ENCODE measurements around the gene PLEKHH2.
A peak's percentile ranks its signal among the peaks of the same experiment; 100 is the strongest.

The PLEKHH2 gene

DNA sequence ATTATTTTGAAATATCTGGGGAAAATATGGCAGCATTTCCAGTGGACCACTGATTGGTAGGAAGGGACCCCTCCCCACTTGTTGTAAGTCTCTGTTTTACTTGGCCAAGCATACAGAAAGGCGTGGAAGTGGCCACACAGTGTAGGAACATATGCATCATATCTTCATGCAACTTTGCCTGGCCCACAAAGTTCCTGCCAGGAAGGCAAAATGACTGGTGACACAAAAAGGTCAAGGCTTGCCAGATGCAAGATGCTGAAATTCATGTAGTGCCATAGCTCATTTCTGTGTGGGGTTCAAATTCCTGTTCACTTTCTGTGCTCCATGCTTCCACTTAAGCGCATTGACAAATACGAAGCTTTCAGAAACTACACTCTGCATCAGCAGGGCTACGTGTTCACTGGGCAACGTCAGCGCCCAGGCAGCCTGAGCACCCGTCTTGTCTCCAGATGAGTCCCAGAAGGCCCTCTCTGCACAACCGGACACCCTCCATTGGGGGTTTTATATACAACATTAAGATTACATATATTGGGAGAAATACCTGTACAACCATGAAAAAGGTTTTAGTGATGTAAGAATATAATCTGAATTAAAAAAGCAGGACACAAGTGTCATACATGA, 140.4 kb downstream of the PLEKHH2 start:
- no peak for FAIRE-seq
- DNase-seq (ENCODE audit: insufficient read length, low spot score): no peak
- no peak for TF ChIP-seq POLR2A (IDR thresholded peaks at IDR 0.05; ENCODE audit: low read depth, low read length)

DNA sequence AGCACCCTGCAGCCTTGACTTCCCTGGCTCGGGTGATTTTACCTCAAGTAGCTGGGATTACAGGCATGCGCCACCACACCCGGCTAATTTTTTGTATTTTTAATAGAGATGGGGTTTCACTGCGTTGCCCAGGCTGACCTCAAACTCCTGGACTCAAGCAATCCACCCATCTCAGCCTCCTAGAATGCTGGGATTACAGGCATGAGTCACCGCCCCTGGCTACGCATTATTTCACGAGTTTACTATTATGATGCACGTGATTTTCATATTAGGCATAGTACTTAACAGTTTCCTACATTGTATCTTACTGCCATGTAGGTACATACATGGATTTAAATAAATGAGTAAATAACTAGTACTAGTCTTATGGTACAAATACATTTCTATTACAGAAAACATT, 141.2 kb downstream of the PLEKHH2 start:
- DNase-seq (ENCODE audit: insufficient read length, low spot score) (no peak), FAIRE-seq (no peak)
- TF ChIP-seq POLR2A (IDR thresholded peaks at IDR 0.05; ENCODE audit: low read depth, low read length): no peak

DNA sequence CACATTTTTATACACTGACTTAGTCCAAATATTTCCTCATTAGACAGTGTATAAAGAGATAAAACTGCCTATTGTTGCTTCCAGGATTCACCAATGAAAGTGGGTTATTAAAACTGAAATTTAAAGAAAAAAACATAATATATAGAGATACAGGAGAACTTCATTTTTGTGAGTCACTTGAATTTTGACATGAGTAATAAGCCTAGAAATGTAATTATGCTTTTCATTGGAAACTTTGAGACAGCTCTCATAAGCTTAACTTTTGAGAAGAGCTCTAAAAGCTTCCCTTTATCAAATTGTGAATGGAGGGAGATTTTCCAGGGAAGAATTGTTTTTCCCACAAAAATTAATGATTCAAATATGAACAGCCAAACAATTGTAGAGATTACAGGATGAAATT, 150.8 kb downstream of the PLEKHH2 start:
- FAIRE-seq (no peak), DNase-seq (ENCODE audit: insufficient read length, low spot score) (no peak)
- no peak for TF ChIP-seq POLR2A (IDR thresholded peaks at IDR 0.05; ENCODE audit: low read depth, low read length)

DNA sequence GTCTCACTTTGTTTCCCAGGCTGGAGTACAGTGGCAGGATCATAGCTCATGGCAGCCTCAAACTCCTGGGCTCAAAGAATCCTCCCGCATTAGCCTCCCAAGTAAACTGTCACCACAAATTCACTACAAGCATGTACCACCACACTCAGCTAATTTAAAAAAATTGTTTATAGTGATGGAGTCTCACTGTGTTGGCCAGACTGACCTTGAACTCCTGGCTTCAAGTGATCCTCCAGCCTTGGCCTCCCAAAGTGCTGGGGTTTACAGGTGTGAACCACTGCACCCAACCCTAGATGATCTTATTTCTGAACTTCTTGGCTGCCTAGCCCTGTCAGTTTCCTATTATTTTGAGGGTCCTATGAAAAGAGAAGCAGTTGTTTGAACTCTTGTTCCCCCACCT, 151.6 kb downstream of the PLEKHH2 start:
- FAIRE-seq (no peak), DNase-seq (ENCODE audit: insufficient read length, low spot score) (no peak)
- no peak for TF ChIP-seq POLR2A (IDR thresholded peaks at IDR 0.05; ENCODE audit: low read depth, low read length)

DNA sequence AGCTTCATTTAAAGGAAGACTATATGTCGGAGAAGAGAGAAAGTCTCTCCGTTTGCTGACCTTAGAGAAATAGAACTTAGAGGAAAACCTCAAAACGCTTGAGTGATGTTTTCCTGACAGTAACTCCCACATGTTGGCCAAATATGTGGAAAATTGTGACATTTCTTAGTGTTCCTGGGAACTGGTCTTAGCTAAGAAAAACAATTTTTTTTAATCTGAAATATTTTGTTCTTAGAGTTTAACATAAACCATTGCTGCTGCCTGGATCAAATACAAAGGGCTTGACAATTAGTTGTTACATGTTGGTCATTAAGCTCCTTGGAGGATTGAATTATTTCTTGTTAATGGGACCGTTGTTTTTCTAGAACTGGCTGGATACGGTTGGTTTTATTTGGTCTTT, 153.1 kb downstream of the PLEKHH2 start:
- TF ChIP-seq POLR2A (IDR thresholded peaks at IDR 0.05; ENCODE audit: low read depth, low read length): no peak
- FAIRE-seq (no peak), DNase-seq (ENCODE audit: insufficient read length, low spot score) (no peak)

DNA sequence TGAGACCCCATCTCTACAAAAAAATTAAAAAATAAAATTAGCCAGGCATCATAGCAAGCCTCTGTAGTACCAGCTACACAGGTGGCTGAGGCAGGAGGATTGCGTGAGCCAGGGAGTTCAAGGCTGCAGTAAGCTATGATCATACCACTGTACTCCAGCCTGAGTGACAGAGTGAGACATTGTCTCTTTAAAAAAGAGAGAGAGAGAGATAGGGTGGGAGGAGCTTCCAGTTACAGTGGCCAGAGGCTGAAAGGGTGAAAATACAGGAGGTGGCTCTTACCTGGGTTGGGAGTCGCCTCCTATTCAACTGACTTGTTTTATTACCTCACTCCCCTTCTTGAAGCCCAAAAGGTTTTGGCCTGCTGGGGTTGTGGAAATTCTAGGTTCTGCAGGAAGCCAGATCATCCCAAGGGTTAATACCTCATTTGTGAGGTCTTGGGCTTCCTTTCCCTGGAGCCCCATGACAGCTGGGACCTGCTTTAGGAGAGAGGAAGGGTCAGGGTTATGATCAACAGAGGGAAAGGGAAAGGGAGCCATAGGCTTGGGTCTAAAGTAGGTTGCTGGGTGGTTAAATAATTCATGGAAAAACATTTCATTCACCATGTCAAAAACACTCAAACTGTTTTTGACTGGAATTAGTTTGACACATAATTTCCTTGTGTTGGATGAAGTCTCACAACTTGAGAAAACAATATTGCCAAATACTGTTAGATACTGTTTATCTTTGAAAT, 154.1 kb downstream of the PLEKHH2 start:
- FAIRE-seq (no peak), DNase-seq (ENCODE audit: insufficient read length, low spot score) (no peak)
- no peak for TF ChIP-seq POLR2A (IDR thresholded peaks at IDR 0.05; ENCODE audit: low read depth, low read length)

DNA sequence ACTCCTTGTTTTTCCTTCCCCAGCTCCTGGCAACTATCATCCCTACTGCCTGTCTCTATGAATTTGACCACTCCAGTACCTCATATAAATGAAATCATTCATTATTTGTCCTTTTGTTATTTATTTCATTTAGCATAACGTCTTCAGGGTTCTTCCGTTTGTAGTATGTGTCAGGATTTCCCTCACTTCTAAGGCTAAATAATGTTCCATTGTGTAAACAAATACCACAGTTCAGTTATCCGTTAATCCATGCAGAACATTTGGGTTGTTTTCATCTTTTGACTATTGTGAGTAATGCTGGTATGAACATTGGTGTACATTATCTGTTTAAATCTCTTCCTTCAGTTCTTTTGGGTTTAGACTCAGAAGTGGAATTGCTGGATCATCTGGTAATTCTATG, 155.6 kb downstream of the PLEKHH2 start:
- DNase-seq (ENCODE audit: insufficient read length, low spot score): no peak
- TF ChIP-seq POLR2A (IDR thresholded peaks at IDR 0.05; ENCODE audit: low read depth, low read length): no peak
- peak; percentile 11 for FAIRE-seq

DNA sequence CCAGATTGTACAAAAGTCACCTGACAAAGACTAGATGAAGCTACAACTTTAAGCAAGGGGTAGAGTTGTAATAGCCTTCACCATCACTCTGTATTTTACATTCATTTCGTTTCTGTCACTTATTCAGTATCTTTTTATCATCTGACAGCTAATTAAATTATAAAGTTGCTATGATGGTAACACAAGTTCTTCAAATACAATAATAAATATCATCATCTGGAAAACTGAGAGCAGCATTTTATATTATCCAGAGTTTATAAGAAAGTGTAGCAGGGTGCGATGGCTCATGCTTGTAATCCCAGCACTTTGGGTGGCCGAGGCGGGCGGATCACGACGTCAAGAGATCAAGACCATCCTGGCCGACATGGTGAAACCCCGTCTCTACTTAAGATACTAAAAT, 157.9 kb downstream of the PLEKHH2 start:
- DNase-seq (ENCODE audit: insufficient read length, low spot score) (no peak), FAIRE-seq (no peak)
- no peak for TF ChIP-seq POLR2A (IDR thresholded peaks at IDR 0.05; ENCODE audit: low read depth, low read length)

DNA sequence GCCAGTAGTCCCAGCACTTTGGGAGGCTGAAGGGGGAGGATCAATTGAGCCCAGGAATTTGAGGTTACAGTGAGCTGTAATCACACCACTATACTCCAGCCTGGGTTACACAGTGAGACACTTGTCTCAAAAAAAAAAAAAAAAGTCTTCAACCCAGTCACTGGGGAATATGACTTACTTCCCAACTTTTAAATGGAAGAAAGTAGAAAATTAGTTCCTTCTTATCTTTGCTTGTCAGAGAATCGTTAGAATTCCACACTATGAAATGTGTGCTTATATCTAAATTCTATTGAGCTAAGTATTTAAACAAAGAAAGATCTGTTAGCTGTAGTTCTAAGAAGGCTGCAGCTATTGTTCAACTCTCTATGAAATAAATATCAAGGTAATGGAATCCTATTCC, 159.1 kb downstream of the PLEKHH2 start:
- TF ChIP-seq POLR2A (IDR thresholded peaks at IDR 0.05; ENCODE audit: low read depth, low read length): no peak
- no peak for DNase-seq (ENCODE audit: insufficient read length, low spot score)
- no peak for FAIRE-seq

DNA sequence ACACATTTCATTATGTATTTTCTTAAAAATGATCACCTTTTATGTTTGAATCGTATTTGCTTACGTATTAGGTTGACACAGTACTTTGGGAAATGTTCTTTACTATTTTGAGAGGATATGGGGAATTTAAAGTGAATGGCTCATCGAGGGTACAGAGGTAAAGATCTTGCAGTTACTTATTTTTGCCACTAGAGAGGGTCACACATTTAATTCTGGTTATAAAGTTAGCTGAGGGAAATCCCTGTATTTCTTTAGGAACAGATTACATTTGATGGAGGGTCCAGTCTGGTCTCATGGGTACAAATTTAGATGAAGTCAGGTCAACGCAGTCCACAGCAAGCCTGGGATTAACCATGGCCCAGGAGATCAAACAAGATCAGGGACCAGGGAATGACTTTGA, 161.2 kb downstream of the PLEKHH2 start:
- FAIRE-seq (no peak), DNase-seq (ENCODE audit: insufficient read length, low spot score) (no peak)
- no peak for TF ChIP-seq POLR2A (IDR thresholded peaks at IDR 0.05; ENCODE audit: low read depth, low read length)

DNA sequence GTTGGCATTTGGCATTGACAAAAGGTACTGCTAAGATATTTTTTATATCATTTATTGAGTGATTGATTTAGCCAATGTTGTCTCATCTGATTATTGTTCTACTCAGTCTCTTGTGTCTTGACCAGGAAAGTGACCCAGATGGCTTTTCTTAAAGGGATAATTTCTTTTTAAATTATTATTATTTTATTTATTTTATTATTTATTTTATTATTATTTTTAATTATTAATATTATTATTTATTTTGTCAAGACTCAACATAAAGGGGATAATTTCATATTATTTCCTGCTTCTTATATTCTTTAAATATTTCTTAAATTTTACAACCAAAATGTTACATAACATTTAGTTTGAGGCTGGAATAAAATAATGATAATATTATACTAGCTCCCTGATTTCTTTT, 163.8 kb downstream of the PLEKHH2 start:
- TF ChIP-seq POLR2A (IDR thresholded peaks at IDR 0.05; ENCODE audit: low read depth, low read length): no peak
- FAIRE-seq (no peak), DNase-seq (ENCODE audit: insufficient read length, low spot score) (no peak)

DNA sequence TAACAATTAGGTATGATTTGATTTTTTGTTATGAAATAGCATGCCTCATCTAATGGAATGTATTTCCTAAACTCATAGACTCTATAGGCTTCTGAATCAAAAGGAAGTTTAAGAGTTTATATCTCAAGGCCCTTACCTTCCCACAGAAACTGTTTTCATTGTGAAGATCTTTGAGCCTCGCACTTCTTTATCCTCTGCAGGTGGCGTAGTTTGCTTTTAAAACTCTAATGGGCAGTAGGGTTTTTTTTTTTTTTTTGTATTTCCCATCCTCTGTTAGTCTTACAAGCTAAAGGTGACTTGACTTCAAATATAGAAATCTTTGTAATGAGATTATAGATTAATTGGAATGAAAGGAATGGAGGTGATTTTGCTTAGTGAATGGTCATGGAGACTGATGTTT, 165.1 kb downstream of the PLEKHH2 start:
- TF ChIP-seq POLR2A (IDR thresholded peaks at IDR 0.05; ENCODE audit: low read depth, low read length): no peak
- DNase-seq (ENCODE audit: insufficient read length, low spot score) (no peak), FAIRE-seq (peak; percentile 23)

DNA sequence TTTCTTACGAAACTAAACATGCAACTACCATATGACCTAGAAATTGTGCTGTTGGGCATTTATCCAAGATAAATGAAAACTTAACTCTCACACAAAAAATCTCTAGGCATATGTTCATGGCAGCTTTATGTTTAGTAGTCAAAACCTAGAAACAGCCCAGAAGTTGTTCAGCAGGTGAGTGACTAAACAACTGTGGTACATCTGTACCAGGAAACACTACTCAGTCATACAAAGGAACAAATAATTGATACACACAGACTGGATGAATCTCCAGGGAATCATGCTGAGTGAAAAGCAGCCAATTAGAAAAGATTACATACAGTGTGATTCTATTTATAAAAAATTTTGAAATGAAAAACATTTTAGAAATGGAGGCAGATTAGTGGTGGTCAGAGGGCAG, 166.1 kb downstream of the PLEKHH2 start:
- no peak for DNase-seq (ENCODE audit: insufficient read length, low spot score)
- no peak for TF ChIP-seq POLR2A (IDR thresholded peaks at IDR 0.05; ENCODE audit: low read depth, low read length)
- FAIRE-seq: no peak

DNA sequence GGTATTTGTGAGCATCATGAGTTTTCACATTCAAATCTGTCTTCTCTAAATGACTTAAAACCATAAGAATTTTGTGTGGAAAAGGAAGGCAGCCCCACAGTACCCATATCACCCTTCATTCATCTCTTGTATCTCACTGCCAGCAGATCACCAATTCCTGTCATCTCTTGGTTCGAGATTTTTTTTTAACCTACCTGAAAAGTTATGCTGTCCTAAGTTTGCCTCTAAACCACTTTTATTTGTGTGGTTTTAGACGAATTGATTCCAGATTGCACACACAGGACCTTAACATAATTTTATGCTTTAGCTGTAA, 169.6 kb downstream of the PLEKHH2 start:
- FAIRE-seq (no peak), DNase-seq (ENCODE audit: insufficient read length, low spot score) (no peak)
- TF ChIP-seq POLR2A (IDR thresholded peaks at IDR 0.05; ENCODE audit: low read depth, low read length): no peak

DNA sequence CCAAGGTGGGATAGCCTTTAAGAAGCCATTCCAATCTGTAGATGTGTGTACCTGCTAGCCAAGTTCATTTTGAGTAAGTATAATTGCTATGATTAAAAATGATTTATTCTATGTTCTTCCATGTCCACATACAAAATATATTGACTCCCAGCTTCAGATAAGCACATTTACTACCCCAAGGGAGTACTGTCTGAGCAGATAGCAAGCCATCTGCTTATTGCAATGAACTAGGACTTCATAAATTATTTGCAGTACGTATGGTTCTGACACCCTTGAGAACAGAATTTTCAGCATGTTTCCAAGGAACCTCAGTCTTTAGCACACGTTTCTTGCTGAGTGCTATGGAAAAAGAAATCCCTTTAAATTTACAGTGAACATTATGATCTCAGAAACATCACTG, 173.4 kb downstream of the PLEKHH2 start:
- DNase-seq (ENCODE audit: insufficient read length, low spot score): no peak
- no peak for FAIRE-seq
- TF ChIP-seq POLR2A (IDR thresholded peaks at IDR 0.05; ENCODE audit: low read depth, low read length): no peak

Data from H54 (cell line).